GM10266 (cell line): Measurements from ENCODE around the gene PRKCH.

Source experiments
- DNase-seq: peaks from one replicate; pipeline ENCODE4 v3.0.0; 2012; ENCODE audit errors: extremely low spot score
- CTCF ChIP-seq: IDR thresholded peaks from 2 replicates; pipeline ENCODE4 v1.5.1; 2012; ENCODE audit warnings: mild to moderate bottlenecking, low read depth; ENCODE audit not compliant: control insufficient read depth, insufficient read depth; ENCODE audit errors: missing control alignments

PRKCH gene

GRCh38 chr14:61281186-61281947 is 40.0 kb upstream of the PRKCH start, which contains the start of gene TMEM30B:
TMEM30B (minus strand) TSS chr14:61281338; CDS start chr14:61281147, 191 bp downstream.
- DNase-seq: peak; percentile 24
- TF ChIP-seq CTCF: no peak

GRCh38 chr14:61281948-61282275 is 39.5 kb upstream of the PRKCH start:
- no peak for TF ChIP-seq CTCF
- no peak for DNase-seq

GRCh38 chr14:61282746-61283145 is 38.6 kb upstream of the PRKCH start:
- no peak for TF ChIP-seq CTCF
- DNase-seq: no peak

GRCh38 chr14:61284001-61284400 is 37.4 kb upstream of the PRKCH start:
- no peak for DNase-seq
- TF ChIP-seq CTCF: no peak

GRCh38 chr14:61285364-61285763 is 36.0 kb upstream of the PRKCH start:
- no peak for DNase-seq
- TF ChIP-seq CTCF: no peak

GRCh38 chr14:61287196-61287595 is 34.2 kb upstream of the PRKCH start:
- DNase-seq: no peak
- TF ChIP-seq CTCF: no peak

GRCh38 chr14:61288228-61288627 is 33.2 kb upstream of the PRKCH start:
- DNase-seq: no peak
- TF ChIP-seq CTCF: no peak
